ENCODE results near the gene IL4R.
A peak's percentile ranks its signal among the peaks of the same experiment; 100 is the strongest.

IL4R gene

DNA sequence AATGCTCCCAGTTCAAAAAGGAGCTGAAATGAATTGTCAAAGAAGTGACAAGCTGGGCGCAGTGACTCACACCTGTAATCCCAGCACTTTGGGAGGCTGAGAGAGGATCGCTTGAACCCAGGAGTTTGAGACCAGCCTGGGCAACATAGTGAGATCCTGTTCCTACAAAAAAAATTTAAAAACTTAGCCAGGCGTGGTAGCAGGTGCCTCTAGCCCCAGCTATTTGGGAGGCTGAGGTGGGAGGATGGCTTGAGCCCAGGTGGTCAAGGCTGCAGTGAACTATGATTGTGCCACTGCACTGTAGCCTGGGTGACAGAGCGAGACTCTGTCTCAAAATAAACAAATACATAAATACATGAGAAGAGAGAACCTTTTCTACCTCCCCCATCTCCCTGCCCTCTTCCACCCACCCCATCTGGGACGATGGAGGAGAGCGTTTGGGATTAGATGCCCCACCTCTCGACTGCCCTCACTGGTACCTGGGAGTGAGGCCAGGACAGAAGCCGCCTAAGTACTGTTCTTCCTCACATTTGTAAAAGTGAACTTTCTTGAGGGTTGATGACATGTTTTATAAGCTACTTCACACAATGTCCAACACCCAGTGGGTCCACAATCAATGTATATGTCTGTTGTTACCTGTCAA lies 2.4 kb downstream of the IL4R start:
- TF ChIP-seq, protein P1, sequence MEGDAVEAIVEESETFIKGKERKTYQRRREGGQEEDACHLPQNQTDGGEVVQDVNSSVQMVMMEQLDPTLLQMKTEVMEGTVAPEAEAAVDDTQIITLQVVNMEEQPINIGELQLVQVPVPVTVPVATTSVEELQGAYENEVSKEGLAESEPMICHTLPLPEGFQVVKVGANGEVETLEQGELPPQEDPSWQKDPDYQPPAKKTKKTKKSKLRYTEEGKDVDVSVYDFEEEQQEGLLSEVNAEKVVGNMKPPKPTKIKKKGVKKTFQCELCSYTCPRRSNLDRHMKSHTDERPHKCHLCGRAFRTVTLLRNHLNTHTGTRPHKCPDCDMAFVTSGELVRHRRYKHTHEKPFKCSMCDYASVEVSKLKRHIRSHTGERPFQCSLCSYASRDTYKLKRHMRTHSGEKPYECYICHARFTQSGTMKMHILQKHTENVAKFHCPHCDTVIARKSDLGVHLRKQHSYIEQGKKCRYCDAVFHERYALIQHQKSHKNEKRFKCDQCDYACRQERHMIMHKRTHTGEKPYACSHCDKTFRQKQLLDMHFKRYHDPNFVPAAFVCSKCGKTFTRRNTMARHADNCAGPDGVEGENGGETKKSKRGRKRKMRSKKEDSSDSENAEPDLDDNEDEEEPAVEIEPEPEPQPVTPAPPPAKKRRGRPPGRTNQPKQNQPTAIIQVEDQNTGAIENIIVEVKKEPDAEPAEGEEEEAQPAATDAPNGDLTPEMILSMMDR (IDR thresholded peaks at IDR 0.05) = no peak

DNA sequence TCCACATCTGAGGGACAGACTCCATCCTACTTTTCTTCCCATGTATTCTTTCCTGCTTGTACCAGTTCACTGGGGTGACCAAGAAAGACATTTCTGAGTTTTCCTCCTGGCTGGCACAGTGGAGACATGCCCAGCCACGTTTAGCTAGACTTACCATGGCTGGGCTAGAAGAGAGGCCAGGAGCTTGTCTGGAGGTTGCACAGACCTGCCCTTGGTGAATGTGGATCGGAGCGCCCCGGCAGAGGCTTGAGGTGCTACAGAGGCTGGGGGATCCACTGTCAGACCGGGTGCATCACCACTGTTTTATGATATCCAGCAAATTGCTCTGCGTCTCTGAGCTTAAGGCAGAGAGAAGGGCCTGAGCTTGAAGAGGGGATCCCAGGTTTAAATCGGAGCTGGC lies 3.5 kb downstream of the IL4R start:
- TF ChIP-seq, protein P1 (IDR thresholded peaks at IDR 0.05) = no peak
- Histone ChIP-seq H3K27ac (peak overlapping the region; percentile 65 to 94), H3K4me3 (peak overlapping the region; percentile 48)
- DNase-seq (ENCODE audit: low spot score) = peak; percentile 72

More for the DNA sequence above, 2.4 kb downstream of the IL4R start:
- Histone ChIP-seq H3K27ac (peak overlapping the region; percentile 94 to 96), H3K4me3 (peak overlapping the region; percentile 91)
- peak; percentile 73 for DNase-seq (ENCODE audit: low spot score)

DNA sequence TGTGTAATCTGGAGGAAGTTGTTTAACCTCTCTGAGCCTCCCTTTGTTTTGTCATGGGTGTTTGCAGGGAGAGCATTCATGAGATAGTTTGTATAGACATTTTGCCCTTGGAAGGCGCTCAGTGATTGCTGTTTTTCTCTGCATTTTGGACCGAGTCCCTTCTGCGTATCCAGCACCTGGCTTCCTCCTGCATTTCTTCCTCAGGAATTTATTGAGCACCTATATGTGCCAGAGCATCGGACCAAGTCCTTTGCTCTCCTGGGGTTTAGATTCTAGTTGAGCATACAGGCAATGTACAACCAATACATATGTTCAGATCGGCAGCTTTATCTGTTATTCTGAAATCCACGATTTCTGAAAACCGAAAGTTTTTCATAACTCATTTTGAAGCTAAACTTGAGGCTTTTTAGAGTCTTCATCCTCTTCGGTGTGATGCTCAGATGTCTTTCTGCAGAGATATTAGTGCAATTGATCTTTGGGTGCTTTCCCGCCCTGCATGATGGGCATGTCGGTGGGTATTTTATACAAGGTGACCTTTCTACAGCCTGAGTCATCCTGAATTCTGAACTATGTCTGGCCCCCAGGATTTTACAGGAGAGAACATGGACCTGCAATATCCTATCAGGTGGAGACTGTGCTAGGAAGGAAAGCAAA lies 4.1 kb downstream of the IL4R start:
- H3K27ac ChIP-seq = peak overlapping the region; percentile 65 to 94
- peak overlapping the region; percentile 48 for H3K4me3 ChIP-seq
- TF ChIP-seq, protein P1 (IDR thresholded peaks at IDR 0.05) = no peak
- DNase-seq (ENCODE audit: low spot score) = no peak

DNA sequence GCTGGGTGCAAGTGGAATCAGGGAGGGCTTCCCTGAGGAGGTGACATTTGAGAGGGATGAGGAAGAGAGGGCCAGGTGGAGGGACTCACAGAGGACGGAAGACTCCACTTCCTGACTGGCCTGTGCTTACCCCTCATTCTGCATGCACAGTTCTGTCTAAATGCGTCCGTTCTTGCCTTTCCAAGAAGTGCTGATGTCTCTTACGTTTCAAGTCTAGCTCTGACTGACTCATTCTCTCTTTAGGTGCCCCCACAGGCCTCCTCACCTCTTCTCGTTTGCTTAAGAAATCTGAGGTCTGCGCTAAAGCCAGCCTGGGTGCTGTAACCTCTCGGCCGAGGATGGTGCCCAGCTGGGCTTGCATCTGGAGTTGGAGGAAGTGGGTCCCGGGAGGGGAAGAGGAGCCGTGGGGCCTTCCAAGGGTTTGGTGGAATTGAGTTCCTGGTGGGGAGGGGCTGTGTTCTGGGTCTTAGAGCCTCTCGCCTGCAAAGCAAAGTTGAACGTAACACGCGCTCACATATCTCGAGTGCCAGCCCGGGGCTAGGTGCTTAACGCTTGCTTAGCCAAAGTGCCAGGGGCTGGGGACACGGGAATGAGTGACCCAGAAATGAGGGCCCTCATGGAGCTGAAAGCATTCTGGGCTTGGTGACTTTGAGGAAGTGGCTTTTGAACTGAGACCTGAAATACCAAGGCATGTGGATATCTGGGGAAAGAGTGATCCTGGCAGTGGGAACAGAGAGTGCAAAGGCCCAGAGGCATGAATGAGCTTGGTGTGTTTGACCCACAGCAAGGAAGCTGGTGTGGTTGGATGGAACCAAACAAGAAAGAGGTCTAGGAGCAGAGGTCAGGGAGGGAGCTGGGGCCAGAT lies 4.8 kb downstream of the IL4R start:
- DNase-seq (ENCODE audit: low spot score) = peak; percentile 84
- H3K27ac ChIP-seq = peak overlapping the region; percentile 65 to 94
- TF ChIP-seq, protein P1 (IDR thresholded peaks at IDR 0.05) = no peak
- H3K4me3 ChIP-seq = peak overlapping the region; percentile 48

DNA sequence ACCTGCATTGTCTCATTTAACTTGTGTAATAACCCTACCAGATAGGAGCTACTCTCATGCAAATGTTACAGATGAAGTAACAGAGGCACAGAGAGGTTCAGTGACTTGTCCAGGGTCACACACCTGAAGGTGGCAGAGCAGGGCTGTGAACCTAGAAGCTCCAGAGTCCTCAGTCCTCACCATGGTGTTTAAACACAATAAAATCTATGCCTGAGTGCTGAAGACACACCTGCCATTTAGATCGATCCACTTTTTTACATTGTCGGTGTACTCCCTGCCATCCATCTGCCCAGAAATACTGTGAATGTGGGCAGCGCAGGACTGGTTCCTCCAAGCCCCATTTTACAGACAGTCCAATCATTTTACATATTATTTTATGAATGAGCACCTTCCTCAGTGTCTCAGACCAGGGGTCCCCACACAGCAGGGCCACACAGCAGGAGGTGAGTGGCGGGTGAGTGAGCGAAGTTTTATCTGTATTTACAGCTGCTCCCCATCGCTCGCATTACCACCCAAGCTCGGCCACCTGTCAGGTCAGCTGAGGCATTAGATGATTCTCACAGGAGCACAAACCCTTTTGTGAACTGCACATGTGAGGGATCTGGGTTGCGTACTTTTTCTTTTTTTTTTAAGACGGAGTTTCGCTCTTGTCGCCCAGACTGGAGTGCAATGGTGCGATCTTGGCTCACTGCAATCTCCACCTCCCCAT lies 5.6 kb downstream of the IL4R start:
- TF ChIP-seq, protein P1 (IDR thresholded peaks at IDR 0.05) = no peak
- H3K27ac ChIP-seq = peak overlapping the region; percentile 72 to 94
- DNase-seq (ENCODE audit: low spot score) = peak; percentile 40
- H3K4me3 ChIP-seq = no peak overlapping the region

DNA sequence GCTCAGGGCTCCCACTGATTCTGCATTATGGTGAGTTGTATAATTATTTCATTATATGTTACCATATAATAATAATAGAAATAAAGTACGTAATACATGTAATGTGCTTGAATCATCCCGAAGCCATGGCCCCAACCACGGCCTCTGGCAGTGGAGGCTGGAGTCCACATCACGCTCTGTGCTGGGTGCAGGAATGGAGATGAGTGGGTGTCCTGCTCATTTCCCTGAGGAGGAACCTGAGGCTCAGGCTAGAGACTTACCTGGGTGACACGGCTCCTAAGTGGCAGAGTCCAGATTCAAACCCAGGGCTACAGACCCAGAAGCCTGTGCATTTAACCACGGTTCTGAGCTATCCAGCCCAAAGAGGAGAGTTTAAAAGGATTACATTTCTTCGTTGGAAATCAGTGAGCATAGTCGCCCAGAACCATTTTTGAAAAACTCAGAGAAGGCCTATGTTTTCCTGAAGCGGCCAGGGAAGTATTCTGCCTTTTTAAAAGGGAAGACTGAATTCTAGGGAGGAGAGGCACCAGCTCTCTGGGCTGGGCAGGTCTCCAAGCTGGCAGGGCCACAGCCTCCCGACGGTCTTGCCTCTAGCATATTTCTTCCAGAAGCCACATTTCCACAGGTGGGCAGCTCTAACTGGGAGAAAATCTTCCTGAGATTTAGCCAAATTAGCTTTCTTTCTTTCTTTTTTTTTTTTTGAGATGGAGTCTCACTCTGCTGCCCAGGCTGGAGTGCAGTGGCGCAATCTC lies 6.7 kb downstream of the IL4R start:
- Histone ChIP-seq H3K27ac (peak overlapping the region; percentile 72 to 94), H3K4me3 (no peak overlapping the region)
- TF ChIP-seq, protein P1 (IDR thresholded peaks at IDR 0.05) = no peak
- no peak for DNase-seq (ENCODE audit: low spot score)

Measured in coronary artery (tissue), 2 donors.